DOHH2 (cell line): ENCODE measurements around the gene SOX5.

Experiments used
- H3F3A ChIP-seq: fragments of 200-600 bp; sonication (generic), shearing (Covaris generic); 2 replicates; pipeline ENCODE4 v1.6.0; 2016; ENCODE audit warnings: antibody characterized with exemption, mild to moderate bottlenecking; ENCODE audit not compliant: control insufficient read depth, insufficient read depth
- H3K27ac ChIP-seq: fragments of 200-600 bp; sonication (generic); 2 replicates; pipeline ENCODE4 v1.5.1; 2014; ENCODE audit warnings: low read depth, mild to moderate bottlenecking, low read length, moderate library complexity
- H3K27me3 ChIP-seq: fragments of 200-600 bp; sonication (generic); 2 replicates; pipeline ENCODE4 v1.6.1; 2014; ENCODE audit warnings: mild to moderate bottlenecking, low read length, mixed read lengths; ENCODE audit not compliant: control insufficient read depth
- H3K36me3 ChIP-seq: fragments of 200-600 bp; sonication (generic); 2 replicates; pipeline ENCODE4 v1.6.1; 2014; ENCODE audit warnings: mild to moderate bottlenecking, low read length, moderate library complexity, mixed read lengths; ENCODE audit not compliant: control insufficient read depth
- H3K4me1 ChIP-seq: fragments of 200-600 bp; sonication (generic); 2 replicates; pipeline ENCODE4 v1.6.1; 2014; ENCODE audit warnings: mild to moderate bottlenecking, low read length, mixed read lengths; ENCODE audit not compliant: control insufficient read depth
- H3K4me2 ChIP-seq: fragments of 200-600 bp; sonication (generic); 2 replicates; pipeline ENCODE4 v1.6.0; 2014; ENCODE audit warnings: mild to moderate bottlenecking, low read length, moderate library complexity
- H3K4me3 ChIP-seq: fragments of 200-600 bp; sonication (generic); 2 replicates; pipeline ENCODE4 v1.5.1; 2014; ENCODE audit warnings: mild to moderate bottlenecking, low read length, mixed read lengths
- H3K79me2 ChIP-seq: fragments of 200-600 bp; sonication (generic); 2 replicates; pipeline ENCODE4 v1.6.1; 2014; ENCODE audit warnings: mild to moderate bottlenecking, low read length, mixed read lengths; ENCODE audit not compliant: control insufficient read depth
- H3K9me2 ChIP-seq: fragments of 200-600 bp; sonication (generic); replicated peaks from 2 replicates; pipeline ENCODE4 v1.6.1; 2014; ENCODE audit warnings: mild to moderate bottlenecking, low read length, mixed read lengths; ENCODE audit not compliant: control insufficient read depth
- H3K9me3 ChIP-seq: fragments of 200-600 bp; sonication (generic); 2 replicates; pipeline ENCODE4 v1.6.1; 2014; ENCODE audit warnings: antibody characterized with exemption, low read length, mixed read lengths; ENCODE audit not compliant: control insufficient read depth, insufficient read depth
- H4K20me1 ChIP-seq: fragments of 200-600 bp; sonication (generic); 2 replicates; pipeline ENCODE4 v1.6.0; 2014; ENCODE audit warnings: low read depth, mild to moderate bottlenecking, antibody characterized with exemption, low read length, moderate library complexity; ENCODE audit not compliant: control insufficient read depth, insufficient read depth
- CTCF ChIP-seq: fragments of 200-600 bp; sonication (generic); IDR thresholded peaks from one replicate; pipeline ENCODE4 v1.5.1; 2014; ENCODE audit warnings: antibody characterized with exemption, mild to moderate bottlenecking, low read depth, low read length; ENCODE audit not compliant: poor library complexity, severe bottlenecking
- EZH2phosphoT487 ChIP-seq: fragments of 200-600 bp; sonication (generic); IDR thresholded peaks from 2 replicates; pipeline ENCODE4 v1.6.1; 2017; ENCODE audit warnings: borderline replicate concordance, mild to moderate bottlenecking, antibody characterized with exemption, low read length, moderate library complexity, mixed read lengths

The SOX5 gene

GRCh38 chr12:23888396-23889068 lies 60.9 kb downstream of the SOX5 start:
- Histone ChIP-seq H3K36me3 (no peaks in the 10 kb centered on the region), H4K20me1 (no peaks in the 10 kb centered on the region), H3K9me2 (no peaks in the 10 kb centered on the region), H3K4me1 (peaks cover 5% of the 10 kb centered on the region; the same call in 1 of the 2 replicates), H3K4me2 (no peak overlapping the region), H3K27ac (no peak overlapping the region), H3K79me2 (no peaks in the 10 kb centered on the region), H3K27me3 (no peaks in the 10 kb centered on the region), H3K9me3 (no peaks in the 10 kb centered on the region), H3F3A (no peaks in the 10 kb centered on the region), H3K4me3 (no peak overlapping the region)
- TF ChIP-seq CTCF, result no peak
- no peak for TF ChIP-seq EZH2phosphoT487

GRCh38 chr12:23887055-23887835 lies 62.2 kb downstream of the SOX5 start:
- H3K27ac ChIP-seq, result no peak overlapping the region
- TF ChIP-seq EZH2phosphoT487, result no peak
- no peak for TF ChIP-seq CTCF
- H4K20me1 ChIP-seq, result no peaks in the 10 kb centered on the region
- no peaks in the 10 kb centered on the region for H3K79me2 ChIP-seq
- H3K36me3 ChIP-seq, result no peaks in the 10 kb centered on the region
- no peaks in the 10 kb centered on the region for H3K27me3 ChIP-seq
- H3K4me1 ChIP-seq, result peaks cover 5% of the 10 kb centered on the region; the same call in 1 of the 2 replicates
- no peaks in the 10 kb centered on the region for H3K9me2 ChIP-seq
- H3K4me3 ChIP-seq, result no peak overlapping the region
- H3F3A ChIP-seq, result no peaks in the 10 kb centered on the region
- H3K9me3 ChIP-seq, result no peaks in the 10 kb centered on the region
- no peak overlapping the region for H3K4me2 ChIP-seq

- no peaks in the 10 kb centered on the region for H3K79me2 ChIP-seq
- no peaks in the 10 kb centered on the region for H3K4me1 ChIP-seq
- no peaks in the 10 kb centered on the region for H4K20me1 ChIP-seq
- no peaks in the 10 kb centered on the region for H3K27me3 ChIP-seq
- no peaks in the 10 kb centered on the region for H3K9me2 ChIP-seq
- no peaks in the 10 kb centered on the region for H3K36me3 ChIP-seq
- H3K4me3 ChIP-seq, result no peak overlapping the region
- no peaks in the 10 kb centered on the region for H3F3A ChIP-seq
- H3K27ac ChIP-seq, result no peak overlapping the region
- no peak for TF ChIP-seq EZH2phosphoT487
- TF ChIP-seq CTCF, result no peak
- H3K4me2 ChIP-seq, result no peak overlapping the region
- no peaks in the 10 kb centered on the region for H3K9me3 ChIP-seq
These were observed 64.1 kb downstream of the SOX5 start for GRCh38 chr12:23885394-23885793.
